Activated naive CD8-positive, alpha-beta T cell (primary cell): Measurements from ENCODE around the gene PROSER2.

Experiments
- H3K27ac Mint-ChIP-seq: one replicate; pipeline ENCODE4 v1.8.0; 2021; ENCODE audit warnings: mixed read lengths
- H3K27me3 Mint-ChIP-seq: one replicate; pipeline ENCODE4 v1.8.0; 2021; ENCODE audit warnings: mixed read lengths
- H3K36me3 Mint-ChIP-seq: one replicate; pipeline ENCODE4 v1.8.0; 2021; ENCODE audit warnings: mixed read lengths
- H3K4me1 Mint-ChIP-seq: one replicate; pipeline ENCODE4 v1.8.0; 2021; ENCODE audit warnings: low read depth, mixed read lengths
- H3K4me3 Mint-ChIP-seq: one replicate; pipeline ENCODE4 v1.8.0; 2021; ENCODE audit warnings: mild to moderate bottlenecking, mixed read lengths
- H3K9me3 Mint-ChIP-seq: one replicate; pipeline ENCODE4 v1.8.0; 2021; ENCODE audit warnings: low read depth, mixed read lengths

The PROSER2 gene

DNA sequence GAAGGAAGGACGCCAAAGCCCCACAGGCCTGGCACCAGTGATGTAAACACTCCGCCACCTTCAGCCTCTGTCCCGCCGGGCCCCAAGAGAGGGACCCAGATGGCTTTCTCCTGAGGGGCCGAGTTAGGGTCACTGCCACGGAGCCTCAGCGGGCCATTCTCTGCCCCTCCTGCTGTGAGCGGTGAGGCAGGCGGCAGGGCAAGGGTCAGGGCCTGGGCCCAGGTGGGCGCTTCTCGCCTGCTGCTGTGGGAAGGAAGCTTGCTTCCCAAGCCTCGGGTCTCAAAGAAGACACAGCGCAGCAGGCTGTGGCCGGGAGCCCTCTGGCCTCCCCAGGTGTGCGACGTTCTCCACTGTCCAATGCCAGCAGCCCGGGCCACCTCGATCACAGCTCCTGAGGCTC is 84.8 kb downstream of the PROSER2 start:
- Mint-ChIP-seq H3K27me3 (no peaks in the 10 kb centered on the region), H3K27ac (no peak overlapping the region), H3K36me3 (no peaks in the 10 kb centered on the region), H3K9me3 (no peaks in the 10 kb centered on the region), H3K4me3 (no peak overlapping the region), H3K4me1 (no peaks in the 10 kb centered on the region)

DNA sequence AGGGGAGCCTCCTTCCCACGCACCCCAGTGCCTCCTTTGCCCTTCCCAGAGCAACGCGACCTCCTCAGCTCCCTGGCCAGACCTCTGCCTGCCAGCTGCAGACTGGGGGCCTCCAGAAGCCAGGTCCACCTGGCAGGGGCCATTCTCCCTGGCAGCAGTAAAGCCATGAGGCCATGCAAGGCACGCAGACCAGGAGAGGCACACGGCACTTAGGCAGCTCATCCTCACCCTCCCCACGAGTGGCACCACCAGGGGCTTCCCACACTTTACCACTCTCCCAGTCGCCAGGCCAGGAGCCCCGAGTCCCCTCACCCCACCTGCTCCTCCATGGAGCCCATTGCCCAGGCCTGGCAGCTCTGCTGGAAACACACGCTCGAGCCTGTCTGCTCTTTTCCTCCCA is 85.4 kb downstream of the PROSER2 start:
- no peak overlapping the region for H3K4me3 Mint-ChIP-seq
- no peak overlapping the region for H3K27ac Mint-ChIP-seq
- no peaks in the 10 kb centered on the region for H3K36me3 Mint-ChIP-seq
- no peaks in the 10 kb centered on the region for H3K27me3 Mint-ChIP-seq
- H3K9me3 Mint-ChIP-seq: no peaks in the 10 kb centered on the region
- no peaks in the 10 kb centered on the region for H3K4me1 Mint-ChIP-seq

DNA sequence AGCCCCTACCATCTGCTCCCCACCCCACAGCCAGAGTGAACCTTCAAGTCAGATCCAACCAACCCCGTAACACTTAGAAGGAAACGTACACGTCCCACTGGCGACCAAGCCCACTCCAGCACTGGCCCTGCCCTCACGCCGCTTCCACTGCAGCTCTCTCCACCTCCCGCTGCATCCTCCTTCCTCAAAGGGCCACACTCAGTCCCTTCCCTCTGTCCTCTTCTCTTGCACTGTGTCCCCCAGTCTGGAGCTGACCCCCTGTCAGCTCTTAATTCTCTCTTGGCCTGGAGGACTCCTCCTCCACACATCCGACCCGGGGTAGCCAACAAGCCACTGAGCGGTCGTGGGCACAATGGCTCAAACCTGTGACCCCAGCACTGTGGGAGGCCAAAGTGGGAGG is 85.8 kb downstream of the PROSER2 start:
- peak overlapping the region; percentile 22 for H3K27ac Mint-ChIP-seq
- no peaks in the 10 kb centered on the region for H3K4me1 Mint-ChIP-seq
- H3K36me3 Mint-ChIP-seq: no peaks in the 10 kb centered on the region
- no peaks in the 10 kb centered on the region for H3K27me3 Mint-ChIP-seq
- no peaks in the 10 kb centered on the region for H3K9me3 Mint-ChIP-seq
- H3K4me3 Mint-ChIP-seq: no peak overlapping the region

DNA sequence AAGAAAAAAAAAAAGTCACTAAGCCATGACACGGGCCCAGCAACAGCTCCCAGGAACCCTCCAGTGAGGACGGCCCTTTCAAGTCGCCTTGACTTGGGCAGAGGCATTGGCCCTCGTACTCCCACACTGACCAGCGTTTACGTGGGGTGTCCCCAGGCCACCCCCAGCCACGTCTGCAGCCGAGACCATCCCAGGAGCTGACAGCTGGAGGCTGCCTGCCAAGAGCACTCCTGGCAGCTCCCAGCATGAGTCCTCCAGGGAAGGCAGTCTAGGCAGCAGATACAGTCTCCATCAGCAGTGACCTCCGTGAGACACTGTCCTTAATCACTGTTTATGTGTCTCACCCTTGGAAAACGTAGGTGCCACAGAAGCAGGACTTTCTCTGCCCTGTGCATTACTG is 86.5 kb downstream of the PROSER2 start:
- no peak overlapping the region for H3K4me3 Mint-ChIP-seq
- no peaks in the 10 kb centered on the region for H3K9me3 Mint-ChIP-seq
- H3K36me3 Mint-ChIP-seq: no peaks in the 10 kb centered on the region

DNA sequence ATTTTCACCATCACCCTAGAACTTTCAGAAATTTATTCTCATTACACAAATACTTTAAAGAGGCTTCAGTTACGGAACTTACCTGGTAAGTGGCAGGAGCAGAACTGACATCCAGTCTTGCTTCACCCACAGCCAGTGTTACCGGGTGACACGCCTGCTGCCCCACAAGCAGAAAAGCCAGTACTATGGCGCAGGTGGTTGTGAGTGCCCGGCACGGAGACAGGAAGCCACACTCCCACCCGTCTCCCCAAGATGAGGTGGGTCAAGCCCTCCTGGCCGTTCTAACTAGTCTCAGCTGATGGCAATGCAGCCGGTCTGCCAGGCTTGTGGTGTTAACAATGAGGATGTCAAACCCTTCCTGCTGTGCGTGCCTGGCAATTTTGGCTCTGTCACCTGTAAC is 86.9 kb downstream of the PROSER2 start:
- H3K9me3 Mint-ChIP-seq: no peaks in the 10 kb centered on the region
- no peak overlapping the region for H3K27ac Mint-ChIP-seq
- no peaks in the 10 kb centered on the region for H3K36me3 Mint-ChIP-seq
- no peaks in the 10 kb centered on the region for H3K27me3 Mint-ChIP-seq
- H3K4me1 Mint-ChIP-seq: no peaks in the 10 kb centered on the region
- H3K4me3 Mint-ChIP-seq: no peak overlapping the region

More for the DNA sequence above, 86.5 kb downstream of the PROSER2 start:
- no peak overlapping the region for H3K27ac Mint-ChIP-seq
- no peaks in the 10 kb centered on the region for H3K27me3 Mint-ChIP-seq
- H3K4me1 Mint-ChIP-seq: no peaks in the 10 kb centered on the region

DNA sequence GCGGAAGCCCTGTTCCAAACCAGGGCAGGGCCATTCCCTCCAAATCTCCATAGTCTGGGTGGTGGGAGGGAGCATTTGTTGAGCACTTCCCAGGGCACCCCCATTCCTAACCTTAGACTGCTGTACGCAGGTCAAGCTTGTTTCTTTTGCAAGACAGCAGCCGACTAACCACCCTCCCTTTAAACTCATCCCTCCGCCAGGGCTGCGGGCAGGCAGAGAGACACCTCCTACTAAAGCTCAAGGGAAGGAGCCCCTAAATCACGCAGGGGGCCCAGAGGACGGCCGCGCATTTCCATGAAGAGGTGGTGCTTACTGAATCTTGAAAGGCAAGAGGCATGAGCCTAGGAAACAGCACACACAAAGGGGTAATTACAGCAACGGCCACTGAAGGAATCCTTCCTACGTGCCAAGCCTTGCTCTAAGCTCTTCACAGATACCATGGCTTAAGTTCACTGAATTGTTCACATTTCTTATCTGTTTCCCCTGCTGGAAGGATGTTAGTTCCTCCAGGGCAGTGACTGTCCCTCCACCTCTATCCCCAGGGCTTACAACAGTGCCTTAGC is 90.0 kb downstream of the PROSER2 start:
- H3K9me3 Mint-ChIP-seq: no peaks in the 10 kb centered on the region

DNA sequence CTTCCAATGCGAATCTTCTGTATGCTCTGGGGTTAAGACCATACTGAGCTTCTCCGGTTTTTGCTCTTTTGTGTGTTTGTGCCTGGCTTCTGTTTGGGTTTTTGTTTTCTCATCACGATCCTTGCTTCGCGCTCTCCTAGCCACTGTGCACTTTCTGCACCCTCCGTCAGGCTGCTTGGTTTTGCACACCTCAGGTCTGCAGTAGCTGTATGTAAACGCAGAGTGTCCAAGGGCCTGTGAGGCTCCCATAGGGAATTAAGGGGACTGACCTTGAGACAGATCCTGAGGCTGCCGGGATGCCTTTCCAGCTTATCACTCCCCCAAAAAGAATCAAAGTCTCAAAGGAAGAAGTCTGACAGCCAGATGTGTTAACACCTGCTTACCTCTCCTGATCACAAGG is 95.2 kb downstream of the PROSER2 start:
- H3K27me3 Mint-ChIP-seq: no peaks in the 10 kb centered on the region
- peaks cover 3% of the 10 kb centered on the region for H3K36me3 Mint-ChIP-seq
- H3K4me3 Mint-ChIP-seq: no peak overlapping the region
- H3K27ac Mint-ChIP-seq: no peak overlapping the region
- H3K4me1 Mint-ChIP-seq: no peaks in the 10 kb centered on the region
- no peaks in the 10 kb centered on the region for H3K9me3 Mint-ChIP-seq

More for the DNA sequence above, 90.0 kb downstream of the PROSER2 start:
- Mint-ChIP-seq H3K4me1 (no peaks in the 10 kb centered on the region), H3K4me3 (no peak overlapping the region), H3K27me3 (no peaks in the 10 kb centered on the region), H3K27ac (no peak overlapping the region), H3K36me3 (no peaks in the 10 kb centered on the region)

DNA sequence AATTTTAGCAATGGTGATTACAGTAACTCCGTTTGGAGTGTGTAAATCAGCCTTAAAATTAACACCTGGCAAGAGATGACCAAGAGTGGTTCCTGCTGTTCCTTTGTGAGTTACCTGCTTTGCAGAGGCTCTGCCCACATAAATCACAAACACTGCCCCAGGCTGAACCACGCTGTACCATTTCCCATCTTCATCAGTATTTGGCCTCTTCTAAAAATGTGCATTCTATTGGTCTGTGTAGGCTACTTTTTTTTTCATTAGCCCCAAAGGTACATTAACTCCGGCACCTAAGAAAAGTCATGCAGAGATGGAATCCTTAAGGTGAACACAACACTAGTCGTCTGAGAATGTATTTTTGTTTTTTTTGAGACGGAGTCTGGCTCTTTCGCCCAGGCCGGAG is 96.1 kb downstream of the PROSER2 start:
- Mint-ChIP-seq H3K27me3 (no peaks in the 10 kb centered on the region), H3K36me3 (peaks cover 3% of the 10 kb centered on the region), H3K27ac (no peak overlapping the region), H3K4me1 (no peaks in the 10 kb centered on the region), H3K4me3 (no peak overlapping the region), H3K9me3 (no peaks in the 10 kb centered on the region)
